Endometrial microvascular endothelial cells (primary cell): Measurements from ENCODE around the gene TVP23A. TPM values are rescaled to one million over a fixed set of nuclear protein-coding genes. Genes with fewer than 3 reads are reported as not detected.

ENCODE experiments used
- in situ Hi-C: cut with HindIII; loops from 2 replicates; pipeline ENCODE4 v1.10.0; 2017; ENCODE audit warnings: low sequenced_read_pairs, low pct_unique_long_range_greater_than_20kb; ENCODE audit errors: inconsistent ontology term
- total RNA-seq: library from RNA; depleted of rRNA; stranded (reverse); fragments of >200 nt; gene quantifications from one replicate; pipeline ENCODE4 v1.2.3, GENCODE V29; 2015; ENCODE audit errors: inconsistent ontology term

The TVP23A gene
- total RNA-seq, 1 donor from 2014 or later: not detected

- in situ Hi-C loops: loop anchor here (25.0 kb wide), 1 partner anchor 101 kb away; the partner anchor contains the start of gene NUBP1
These were observed 20.2 kb upstream of the TVP23A start for GRCh38 chr16:10838621-10839278.

DNA sequence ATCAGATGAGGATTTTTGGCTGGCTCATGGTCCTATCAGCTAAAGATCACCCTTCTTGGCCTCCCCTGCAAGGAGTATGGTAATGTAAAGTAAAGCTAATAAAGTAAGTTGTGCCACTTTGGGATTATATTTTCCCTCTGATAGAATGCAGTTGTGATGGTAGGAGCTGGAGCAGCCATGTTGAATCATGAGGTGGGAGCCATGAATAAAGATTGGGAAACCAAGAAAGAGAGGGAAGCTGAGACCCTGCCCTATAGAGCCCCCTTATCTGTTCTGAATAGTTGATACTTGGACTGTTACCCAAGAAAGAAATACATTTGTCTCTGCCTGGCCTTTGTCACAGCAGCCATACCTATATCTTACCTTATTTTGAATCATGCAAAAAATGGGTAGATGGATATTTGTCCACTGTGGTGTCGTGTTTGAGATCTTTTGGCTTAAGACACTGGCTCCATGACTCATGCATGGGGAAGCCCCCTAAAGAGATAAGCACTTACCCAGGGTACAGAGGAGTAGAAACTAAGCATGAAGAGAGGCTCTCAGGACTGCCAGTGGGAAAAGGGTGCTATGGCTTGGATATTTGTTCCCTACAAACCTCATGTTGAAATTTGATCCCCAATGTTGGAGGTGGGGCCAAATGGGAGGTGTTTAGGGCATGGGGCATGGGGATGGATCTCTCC is 17.7 kb upstream of the TVP23A start:
- in situ Hi-C loops: loop anchor here (25.0 kb wide), 1 partner anchor 99 kb away; the partner anchor contains the start of gene NUBP1

- in situ Hi-C loops: loop anchor here (25.0 kb wide), 1 partner anchor 98 kb away; the partner anchor contains the start of gene NUBP1
These were observed 16.8 kb upstream of the TVP23A start for GRCh38 chr16:10835281-10835931.

GRCh38 chr16:10834766-10835165 is 16.2 kb upstream of the TVP23A start:
- in situ Hi-C loops: loop anchor here (25.0 kb wide), 1 partner anchor 97 kb away; the partner anchor contains the start of gene NUBP1

- in situ Hi-C loops: loop anchor here (25.0 kb wide), 1 partner anchor 97 kb away; the partner anchor contains the start of gene NUBP1
These were observed 15.5 kb upstream of the TVP23A start for GRCh38 chr16:10834130-10834529.

DNA sequence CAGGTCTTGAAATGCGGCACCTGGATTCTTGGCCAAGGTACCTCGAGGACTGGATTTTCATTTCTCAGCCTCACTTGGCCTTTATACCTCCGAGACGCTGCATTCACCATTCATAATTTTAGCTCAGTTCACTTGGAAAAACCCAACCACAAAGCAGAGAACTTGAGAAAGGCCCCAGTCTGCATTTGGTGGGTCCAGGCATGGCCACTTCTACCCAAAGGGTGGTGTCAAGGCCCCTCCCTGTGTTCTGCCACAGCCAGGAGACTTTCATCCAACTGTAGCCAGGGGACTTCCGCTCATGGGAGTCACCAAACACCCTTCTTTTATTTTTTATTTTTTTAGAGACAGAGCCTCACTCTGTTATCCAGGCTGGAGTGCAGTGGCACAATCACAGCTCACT is 14.7 kb upstream of the TVP23A start:
- in situ Hi-C loops: loop anchor here (25.0 kb wide), 1 partner anchor 96 kb away; the partner anchor contains the start of gene NUBP1

DNA sequence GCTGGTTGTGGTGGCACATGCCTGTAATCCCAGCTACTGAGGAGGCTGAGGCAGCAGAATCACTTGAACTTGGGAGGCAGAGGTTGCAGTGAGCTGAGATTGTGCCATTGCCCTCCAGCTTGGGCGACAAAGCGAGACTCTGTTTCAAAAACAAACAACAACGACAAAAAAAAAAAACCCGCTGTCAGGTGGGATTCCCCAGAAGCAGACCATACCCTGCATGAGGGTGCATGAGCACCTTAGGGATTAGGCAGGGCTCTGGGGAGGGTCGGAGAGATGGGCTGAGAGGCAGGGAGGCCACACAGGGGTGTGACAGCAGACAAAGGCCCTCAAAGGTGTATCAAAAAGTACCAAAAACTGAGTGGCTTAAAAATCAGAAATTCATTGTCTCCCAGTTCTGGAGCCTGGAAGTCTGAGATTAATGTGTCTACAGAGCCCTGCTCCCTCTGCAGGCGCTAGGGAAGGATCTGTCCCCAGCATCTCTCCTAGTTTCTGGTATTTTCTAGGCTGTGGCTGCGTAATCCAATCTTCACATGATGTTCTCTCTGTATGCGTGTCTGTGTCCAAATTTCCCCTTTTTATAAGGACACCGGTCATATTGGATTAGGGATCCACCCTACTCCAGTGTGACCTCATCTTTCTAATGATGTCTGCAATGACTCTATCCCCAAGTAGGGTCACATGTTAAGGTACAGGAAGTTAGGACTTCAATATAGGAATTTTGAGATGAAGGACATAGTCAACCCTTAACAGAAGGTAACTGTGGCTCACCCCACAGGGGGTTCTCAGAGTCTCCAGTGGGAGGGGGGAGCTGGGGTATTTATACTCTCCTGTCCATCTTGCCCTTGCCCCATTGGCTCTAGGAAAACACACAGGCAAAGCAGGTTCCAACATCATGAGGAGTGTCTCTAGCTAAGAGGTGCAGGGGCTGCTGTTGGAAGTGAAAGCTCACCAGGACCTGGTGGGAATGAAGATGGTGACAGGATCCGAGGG is 13.6 kb upstream of the TVP23A start:
- in situ Hi-C loops: loop anchor here (25.0 kb wide), 1 partner anchor 95 kb away; the partner anchor contains the start of gene NUBP1

GRCh38 chr16:10830240-10830639 is 11.6 kb upstream of the TVP23A start:
- in situ Hi-C loops: loop anchor here (25.0 kb wide), 1 partner anchor 93 kb away; the partner anchor contains the start of gene NUBP1

DNA sequence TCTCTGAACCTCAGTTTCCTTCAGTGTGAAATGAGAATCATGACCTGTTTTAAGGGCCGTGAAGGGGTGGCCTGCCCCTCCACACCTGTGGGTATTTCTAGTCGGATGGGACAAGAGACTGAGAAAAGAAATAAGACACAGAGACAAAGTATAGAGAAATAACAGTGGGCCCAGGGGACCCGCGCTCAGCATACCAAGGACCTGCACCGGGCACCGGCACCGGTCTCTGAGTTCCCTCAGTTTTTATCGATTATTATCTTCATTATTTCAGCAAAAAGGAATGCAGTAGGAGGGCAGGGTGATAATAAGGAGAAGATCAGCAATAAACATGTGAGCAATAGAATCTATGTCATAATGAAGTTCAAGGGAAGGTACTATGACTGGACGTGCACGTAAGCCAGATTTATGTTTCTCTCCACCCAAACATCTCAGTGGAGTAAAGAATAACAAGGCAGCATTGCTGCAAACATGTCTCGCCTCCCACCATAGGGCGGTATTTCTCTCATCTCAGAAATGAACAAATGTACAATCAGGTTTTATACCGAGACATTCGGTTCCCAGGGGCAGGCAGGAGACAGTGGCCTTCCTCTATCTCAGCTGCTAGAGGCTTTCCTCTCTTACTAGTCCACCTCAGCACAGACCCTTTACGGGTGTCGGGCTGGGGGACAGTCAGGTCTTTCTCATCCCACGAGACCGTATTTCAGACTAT is 10.9 kb upstream of the TVP23A start:
- in situ Hi-C loops: loop anchor here (25.0 kb wide), 1 partner anchor 92 kb away; the partner anchor contains the start of gene NUBP1

- in situ Hi-C loops: loop anchor here (25.0 kb wide), 1 partner anchor 92 kb away; the partner anchor contains the start of gene NUBP1
These were observed 10.3 kb upstream of the TVP23A start for GRCh38 chr16:10828851-10829366.

DNA sequence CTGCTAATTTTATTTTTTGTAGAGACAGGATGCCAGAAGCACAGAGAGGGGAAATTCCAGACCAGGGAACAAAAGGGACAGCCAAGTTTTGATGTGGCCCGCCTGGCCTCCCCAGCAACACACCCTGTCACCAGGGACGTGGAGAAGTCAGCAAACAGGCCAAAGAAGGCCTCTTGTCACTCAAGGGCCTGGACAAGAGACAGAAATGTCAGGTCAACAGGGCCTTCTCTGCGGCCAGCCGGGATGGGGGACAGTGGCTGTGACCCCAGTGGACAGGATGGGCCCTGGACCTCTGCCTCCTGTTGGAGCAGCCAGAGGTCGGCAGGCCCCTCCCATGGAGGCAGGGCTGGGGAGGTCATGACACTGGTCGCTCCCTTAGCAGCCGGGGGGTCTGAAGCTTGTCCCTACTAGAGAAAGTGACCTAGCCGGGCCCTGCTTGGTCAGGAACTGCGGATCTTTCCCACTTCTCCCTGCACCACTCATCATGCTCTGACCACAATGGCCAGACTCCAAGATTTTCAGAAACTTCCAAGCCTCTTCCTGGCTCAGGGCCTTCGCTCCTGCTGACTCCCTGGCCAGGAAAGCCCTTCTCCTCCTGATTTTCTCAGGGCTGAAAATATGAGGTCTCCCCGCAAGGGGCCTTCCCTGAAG is 9.2 kb upstream of the TVP23A start:
- in situ Hi-C loops: loop anchor here (25.0 kb wide), 1 partner anchor 91 kb away; the partner anchor contains the start of gene NUBP1

DNA sequence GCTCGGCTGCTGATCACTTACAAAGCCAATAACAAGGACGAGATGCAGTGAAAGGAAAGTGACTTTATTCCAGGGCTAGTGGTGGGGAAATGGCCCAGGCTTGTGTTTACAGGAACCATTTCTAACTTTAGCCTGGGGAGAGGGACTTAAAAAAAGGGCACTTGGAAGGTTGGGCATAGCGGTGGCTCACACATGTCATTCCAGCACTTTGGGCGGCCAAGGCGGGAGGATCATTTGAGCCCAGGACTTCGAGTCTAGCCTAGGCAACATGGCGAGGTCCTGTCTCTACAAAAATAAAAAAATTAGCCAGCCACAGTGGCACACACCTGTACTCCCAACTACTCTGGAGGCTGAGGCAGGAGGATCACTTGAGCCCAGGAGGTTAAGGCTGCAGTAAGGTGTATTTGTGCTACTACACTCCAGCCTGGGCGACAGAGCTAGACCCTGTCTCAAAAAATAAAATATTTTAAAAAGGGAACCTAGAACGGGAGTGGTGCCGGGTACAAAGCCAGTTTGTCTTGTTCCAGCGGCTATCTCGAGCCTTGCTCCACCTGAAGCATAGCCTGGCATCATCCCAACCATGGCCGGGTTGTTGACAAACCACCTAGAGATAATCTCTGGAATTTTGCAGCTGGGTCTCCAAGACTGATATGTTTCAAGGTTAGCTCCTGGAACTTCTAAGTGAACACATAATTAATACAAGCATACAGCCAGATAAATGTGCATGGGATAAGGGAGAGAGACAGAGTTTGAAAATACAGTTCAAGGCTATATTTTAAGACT is 5.7 kb upstream of the TVP23A start:
- in situ Hi-C loops: no loop called here

DNA sequence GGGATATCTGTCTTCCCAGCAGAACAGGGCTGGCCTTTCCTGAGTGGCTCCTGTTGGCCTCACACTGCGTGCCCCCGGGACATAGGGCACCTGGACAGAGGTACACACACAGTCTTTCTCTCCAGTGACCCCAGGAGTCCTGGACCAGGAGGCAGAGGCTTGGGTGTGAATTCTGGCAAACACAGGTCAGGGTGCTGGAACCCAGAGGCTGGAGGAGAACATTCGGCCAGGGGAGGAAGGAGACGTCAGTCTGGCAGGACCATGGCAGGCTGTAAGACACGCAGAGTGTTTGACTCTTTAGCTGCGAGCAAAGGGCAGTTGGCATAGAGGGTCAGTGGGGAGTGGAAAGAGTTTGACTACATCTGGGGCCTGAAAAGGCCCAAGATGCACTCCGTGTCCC is 4.1 kb upstream of the TVP23A start:
- in situ Hi-C loops: no loop called here

GRCh38 chr16:10820546-10820945 is 2.0 kb upstream of the TVP23A start:
- in situ Hi-C loops: no loop called here

DNA sequence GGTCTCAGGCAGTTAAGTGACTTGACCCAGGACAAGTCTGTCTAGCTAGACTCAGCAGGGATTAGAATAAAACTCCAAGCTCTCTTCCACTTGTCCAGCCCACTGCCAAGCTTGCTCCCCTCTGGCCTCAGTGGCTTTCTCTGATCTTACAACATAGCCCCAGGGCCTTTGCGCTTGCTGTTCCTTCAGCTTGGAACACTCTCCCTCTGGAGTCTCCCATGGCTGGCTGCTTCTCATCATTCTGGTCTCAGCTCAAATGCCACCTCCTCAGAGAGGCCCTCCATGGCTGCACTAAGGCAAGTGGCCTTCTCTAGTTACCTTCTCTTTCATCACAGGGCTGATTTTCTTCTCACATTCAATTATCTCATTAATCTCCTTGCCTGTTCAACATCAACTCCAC is 1.1 kb downstream of the TVP23A start:
- in situ Hi-C loops: no loop called here

GRCh38 chr16:10813099-10813455 is 5.5 kb downstream of the TVP23A start:
- in situ Hi-C loops: no loop called here
